Trophoblast cell (in vitro differentiated cells and primary cell): Measurements from ENCODE around the gene HMGCR.
"Not testable (repeated sequence)": the region's sequence is repeated elsewhere in the genome, so short reads cannot be mapped to it uniquely, and the experiment has no call there.

Source experiments
- DNase-seq, 2 donors: peaks; one replicate each; pipeline ENCODE4 v3.0.0-alpha.2; 2016
- H2AFZ ChIP-seq: 2 replicates; pipeline ENCODE4 v1.6.1; 2013; ENCODE audit warnings: low read length, moderate library complexity, mild to moderate bottlenecking; ENCODE audit not compliant: insufficient read depth, poor library complexity
- H2AK5ac ChIP-seq: 2 replicates; pipeline ENCODE4 v1.6.1; 2013; ENCODE audit warnings: mild to moderate bottlenecking, low read length
- H2BK120ac ChIP-seq: 2 replicates; pipeline ENCODE4 v1.6.1; 2013; ENCODE audit warnings: low read length, mild to moderate bottlenecking, moderate library complexity; ENCODE audit not compliant: insufficient read depth, poor library complexity
- H2BK12ac ChIP-seq: 2 replicates; pipeline ENCODE4 v1.6.1; 2013; ENCODE audit warnings: mild to moderate bottlenecking, low read length, moderate library complexity
- H2BK5ac ChIP-seq: 2 replicates; pipeline ENCODE4 v1.6.1; 2013; ENCODE audit warnings: low read length, low read depth, moderate library complexity, mild to moderate bottlenecking; ENCODE audit not compliant: poor library complexity
- H3K14ac ChIP-seq: 2 replicates; pipeline ENCODE4 v1.6.1; 2013; ENCODE audit warnings: mild to moderate bottlenecking, low read length
- H3K18ac ChIP-seq: 2 replicates; pipeline ENCODE4 v1.6.1; 2013; ENCODE audit warnings: mild to moderate bottlenecking, low read length
- H3K23ac ChIP-seq: 2 replicates; pipeline ENCODE4 v1.6.1; 2013; ENCODE audit warnings: low read length
- H3K27ac ChIP-seq: 2 replicates; pipeline ENCODE4 v1.5.1; 2013; ENCODE audit warnings: low read depth, mild to moderate bottlenecking, inconsistent platforms, low read length, moderate library complexity
- H3K27me3 ChIP-seq: 2 replicates; pipeline ENCODE4 v1.6.1; 2013; ENCODE audit warnings: inconsistent platforms, mild to moderate bottlenecking, low read length, moderate library complexity; ENCODE audit not compliant: insufficient read depth
- H3K36me3 ChIP-seq, 2 experiments: 1 replicate in 1 of 2; 2 replicates in 1 of 2; pipeline ENCODE4 v1.6.1; 2013; ENCODE audit warnings: low read length in 2 of 2, mild to moderate bottlenecking in 2 of 2, moderate library complexity in 1 of 2; ENCODE audit not compliant: insufficient read depth in 2 of 2, control insufficient read depth in 1 of 2
- H3K4ac ChIP-seq: 2 replicates; pipeline ENCODE4 v1.6.1; 2013; ENCODE audit warnings: low read depth, mild to moderate bottlenecking, low read length, moderate library complexity
- H3K4me1 ChIP-seq, 2 experiments: 1 replicate in 1 of 2; 2 replicates in 1 of 2; pipeline ENCODE4 v1.6.1; 2013; ENCODE audit warnings: low read length in 2 of 2, mild to moderate bottlenecking in 2 of 2, moderate library complexity in 1 of 2; ENCODE audit not compliant: insufficient read depth in 2 of 2, control insufficient read depth in 1 of 2
- H3K4me2 ChIP-seq: 2 replicates; pipeline ENCODE4 v1.6.1; 2013; ENCODE audit warnings: inconsistent platforms, mild to moderate bottlenecking, low read length, moderate library complexity
- H3K4me3 ChIP-seq: 2 replicates; pipeline ENCODE4 v1.5.1; 2013; ENCODE audit warnings: mild to moderate bottlenecking, low read depth, low read length, inconsistent platforms
- H3K79me1 ChIP-seq: one replicate; pipeline ENCODE4 v1.6.1; 2013; ENCODE audit warnings: low read length
- H3K79me2 ChIP-seq: 2 replicates; pipeline ENCODE4 v1.6.1; 2013; ENCODE audit warnings: low read length, mild to moderate bottlenecking; ENCODE audit not compliant: control insufficient read depth, insufficient read depth, poor library complexity
- H3K9ac ChIP-seq: 2 replicates; pipeline ENCODE4 v1.6.1; 2013; ENCODE audit warnings: mild to moderate bottlenecking, low read length
- H3K9me3 ChIP-seq: 2 replicates; pipeline ENCODE4 v1.6.1; 2013; ENCODE audit warnings: low read depth, mild to moderate bottlenecking, control low read depth, inconsistent platforms, low read length; ENCODE audit not compliant: insufficient read depth
- H4K12ac ChIP-seq: 2 replicates; pipeline ENCODE4 v1.6.1; 2013; ENCODE audit warnings: low read depth, mild to moderate bottlenecking, low read length, moderate library complexity
- H4K8ac ChIP-seq: 2 replicates; pipeline ENCODE4 v1.6.1; 2013; ENCODE audit warnings: low read depth, mild to moderate bottlenecking, low read length, moderate library complexity
- H4K91ac ChIP-seq: one replicate; pipeline ENCODE4 v1.6.1; 2013; ENCODE audit warnings: low read depth, mild to moderate bottlenecking, low read length, moderate library complexity
- WGBS: extraction: QIAGEN DNeasy Blood & Tissue Kit; methylation state at CpG from one replicate; pipeline ENCODE4 v1.1.7; 2013; ENCODE audit warnings: missing lambda C conversion rate; ENCODE audit not compliant: insufficient read length, insufficient coverage; ENCODE audit errors: extremely low coverage; 5-methylcytosine and 5-hydroxymethylcytosine counted together

The HMGCR gene

GRCh38 chr5:75325242-75325641 lies 11.8 kb upstream of the HMGCR start:
- H3K18ac ChIP-seq: no peak overlapping the region
- WGBS: no CpG with 5 or more reads among the region's 1 CpG

GRCh38 chr5:75330404-75330803 lies 6.6 kb upstream of the HMGCR start:
- no CpG with 5 or more reads among the region's 7 CpGs for WGBS
- H3K27ac ChIP-seq: no peak overlapping the region
- H3K79me1 ChIP-seq: no peaks in the 10 kb centered on the region

More at GRCh38 chr5:75325242-75325641, 11.8 kb upstream of the HMGCR start:
- no peak overlapping the region for H4K91ac ChIP-seq
- H3K14ac ChIP-seq: no peak overlapping the region
- no peak for DNase-seq
- H4K12ac ChIP-seq: no peak overlapping the region
- no peak overlapping the region for H3K27ac ChIP-seq
- H2BK5ac ChIP-seq: no peak overlapping the region
- H2AFZ ChIP-seq: no peak overlapping the region
- H2BK120ac ChIP-seq: no peak overlapping the region
- H4K8ac ChIP-seq: no peak overlapping the region
- H3K79me2 ChIP-seq: no peaks in the 10 kb centered on the region
- H3K36me3 ChIP-seq: no peaks in the 10 kb centered on the region
- H2AK5ac ChIP-seq: no peak overlapping the region
- no peak overlapping the region for H3K4me2 ChIP-seq
- no peak overlapping the region for H3K23ac ChIP-seq
- peaks cover 4 to 7% of the 10 kb centered on the region in 2 experiments for H3K4me1 ChIP-seq
- no peak overlapping the region for H3K4ac ChIP-seq
- no peak overlapping the region for H2BK12ac ChIP-seq
- no peak overlapping the region for H3K4me3 ChIP-seq
- no peaks in the 10 kb centered on the region for H3K9me3 ChIP-seq
- H3K9ac ChIP-seq: no peak overlapping the region
- H3K27me3 ChIP-seq: no peaks in the 10 kb centered on the region
- peaks cover 5% of the 10 kb centered on the region for H3K79me1 ChIP-seq

GRCh38 chr5:75331095-75332090 lies 5.6 kb upstream of the HMGCR start:
- no peaks in the 10 kb centered on the region for H3K36me3 ChIP-seq
- no peak overlapping the region for H3K9ac ChIP-seq
- H3K4me3 ChIP-seq: no peak overlapping the region
- no peak overlapping the region for H3K4ac ChIP-seq
- no peaks in the 10 kb centered on the region for H3K9me3 ChIP-seq
- H4K91ac ChIP-seq: no peak overlapping the region
- no peak overlapping the region for H3K23ac ChIP-seq
- H3K4me2 ChIP-seq: no peak overlapping the region
- no peak overlapping the region for H3K27ac ChIP-seq
- no peak overlapping the region for H2BK120ac ChIP-seq
- DNase-seq: no peak
- H3K14ac ChIP-seq: no peak overlapping the region
- peaks cover 2% of the 10 kb centered on the region for H3K79me1 ChIP-seq
- no peak overlapping the region for H2AK5ac ChIP-seq
- H4K8ac ChIP-seq: no peak overlapping the region
- H2AFZ ChIP-seq: no peak overlapping the region
- H4K12ac ChIP-seq: no peak overlapping the region
- H2BK5ac ChIP-seq: no peak overlapping the region
- no peak overlapping the region for H2BK12ac ChIP-seq
- no peaks in the 10 kb centered on the region for H3K27me3 ChIP-seq
- H3K18ac ChIP-seq: no peak overlapping the region
- WGBS: no CpG with 5 or more reads among the region's 4 CpGs
- peaks cover under 1% of the 10 kb centered on the region for H3K79me2 ChIP-seq
- H3K4me1 ChIP-seq: no peaks in the 10 kb centered on the region

More at GRCh38 chr5:75330404-75330803, 6.6 kb upstream of the HMGCR start:
- Histone ChIP-seq H3K4me1 (no peaks in the 10 kb centered on the region), H2AFZ (no peak overlapping the region), H4K91ac (no peak overlapping the region), H3K9ac (no peak overlapping the region), H4K8ac (no peak overlapping the region), H3K36me3 (no peaks in the 10 kb centered on the region), H3K27me3 (no peaks in the 10 kb centered on the region), H3K4me2 (no peak overlapping the region), H3K23ac (no peak overlapping the region), H3K4ac (no peak overlapping the region), H3K18ac (no peak overlapping the region), H3K79me2 (no peaks in the 10 kb centered on the region), H3K4me3 (no peak overlapping the region), H3K14ac (no peak overlapping the region), H2BK120ac (no peak overlapping the region), H2BK5ac (no peak overlapping the region), H2AK5ac (no peak overlapping the region), H4K12ac (no peak overlapping the region), H2BK12ac (no peak overlapping the region), H3K9me3 (no peaks in the 10 kb centered on the region)
- DNase-seq: no peak

- H3K23ac ChIP-seq, H2BK120ac ChIP-seq, H3K4me1 ChIP-seq, H3K27me3 ChIP-seq, H2BK12ac ChIP-seq, H3K9me3 ChIP-seq, H3K36me3 ChIP-seq, H3K27ac ChIP-seq, DNase-seq, H4K8ac ChIP-seq, H3K14ac ChIP-seq, H2AK5ac ChIP-seq, H4K12ac ChIP-seq, H2AFZ ChIP-seq, H3K4me2 ChIP-seq, H3K4ac ChIP-seq, H4K91ac ChIP-seq, H3K4me3 ChIP-seq, H3K18ac ChIP-seq, H2BK5ac ChIP-seq, H3K9ac ChIP-seq: not testable (repeated sequence)
- no CpG with 5 or more reads among the region's 23 CpGs for WGBS
- Histone ChIP-seq H3K79me1 (peaks cover 11% of the 10 kb centered on the region), H3K79me2 (peaks cover 10% of the 10 kb centered on the region)
These were observed 3.3 kb upstream of the HMGCR start for GRCh38 chr5:75333759-75334158.
